Left renal cortex interstitium (tissue), 4 donors: ENCODE results near the gene CFAP74. TPM values are rescaled to one million over a fixed set of nuclear protein-coding genes. Genes with fewer than 3 reads are reported as not detected.
A peak's percentile ranks its signal among the peaks of the same experiment; 100 is the strongest.

ENCODE experiments used
- DNase-seq, 4 donors: peaks; one replicate each; pipeline ENCODE4 v3.0.0-alpha.2; 2013; ENCODE audit warnings: low read depth in 4 of 4, low spot score in 2 of 4, missing footprints in 1 of 4
- polyA plus RNA-seq, 4 donors: library from polyadenylated mRNA; unstranded; fragments of 120-200 nt; gene quantifications; one replicate each; pipeline ENCODE4 v1.2.1, GENCODE V29; 2013; ENCODE audit not compliant: insufficient read length in 4 of 4

The CFAP74 gene
- polyA plus RNA-seq, 4 donors, result 0.45 to 0.68 (median 0.58) TPM

- DNase-seq, result peak; percentile 86 to 95 (median 92)
These were observed 84.1 kb downstream of the CFAP74 start for GRCh38 chr1:1919304-1920056.

- DNase-seq, result no peak
These were observed 84.7 kb downstream of the CFAP74 start, which contains the start of gene TMEM52 for GRCh38 chr1:1918901-1919303. Gene TMEM52, minus strand, starts transcription at chr1:1919279. Its CDS starts 14 bp downstream, at chr1:1919265.

GRCh38 chr1:1917995-1918900 is 85.3 kb downstream of the CFAP74 start:
- DNase-seq, result no peak

- no peak for DNase-seq
These were observed 86.1 kb downstream of the CFAP74 start for GRCh38 chr1:1917304-1917976.

GRCh38 chr1:1916851-1917251 is 86.7 kb downstream of the CFAP74 start:
- no peak for DNase-seq

GRCh38 chr1:1915911-1916840 is 87.4 kb downstream of the CFAP74 start:
- no peak for DNase-seq

- DNase-seq, result no peak
These were observed 88.5 kb downstream of the CFAP74 start, which contains the start of gene CALML6 for GRCh38 chr1:1914971-1915692. Gene CALML6, plus strand, starts transcription at chr1:1915260. Its CDS starts 21 bp downstream, at chr1:1915281.

- no peak for DNase-seq
These were observed 89.2 kb downstream of the CFAP74 start for GRCh38 chr1:1914101-1914970.

GRCh38 chr1:1911350-1912041 is 92.1 kb downstream of the CFAP74 start:
- no peak for DNase-seq

GRCh38 chr1:1910651-1911331 is 92.8 kb downstream of the CFAP74 start:
- no peak for DNase-seq

GRCh38 chr1:1910033-1910465 is 93.5 kb downstream of the CFAP74 start:
- DNase-seq, result no peak

GRCh38 chr1:1908506-1908791 is 95.1 kb downstream of the CFAP74 start:
- no peak for DNase-seq

GRCh38 chr1:1907098-1907736 is 96.4 kb downstream of the CFAP74 start:
- DNase-seq, result no peak

GRCh38 chr1:1906185-1907097 is 97.1 kb downstream of the CFAP74 start:
- peak in 3 of 4 donors; percentile 60 to 80 (median 68) for DNase-seq

GRCh38 chr1:1903224-1903623 is 100.4 kb downstream of the CFAP74 start:
- DNase-seq, result no peak
